ENCODE measurements around the gene KRTAP10-11.

- TF ChIP-seq POLR2A (IDR thresholded peaks at IDR 0.05) (no peak), CTCF (IDR thresholded peaks at IDR 0.05) (no peak)
Observed at GRCh38 chr21:44612029-44612486, 34.2 kb upstream of the KRTAP10-11 start, which contains the start of gene KRTAP10-8.
